Activated T-cell treated with anti-CD3 and anti-CD28 coated beads, Interleukin-2, amount 50 U/mL, for 1 hour (primary cell): Measurements from ENCODE around the gene ADARB1.

Experiments
- DNase-seq: peaks from one replicate; pipeline ENCODE4 v3.0.0-alpha.2; 2020

The ADARB1 gene

DNA sequence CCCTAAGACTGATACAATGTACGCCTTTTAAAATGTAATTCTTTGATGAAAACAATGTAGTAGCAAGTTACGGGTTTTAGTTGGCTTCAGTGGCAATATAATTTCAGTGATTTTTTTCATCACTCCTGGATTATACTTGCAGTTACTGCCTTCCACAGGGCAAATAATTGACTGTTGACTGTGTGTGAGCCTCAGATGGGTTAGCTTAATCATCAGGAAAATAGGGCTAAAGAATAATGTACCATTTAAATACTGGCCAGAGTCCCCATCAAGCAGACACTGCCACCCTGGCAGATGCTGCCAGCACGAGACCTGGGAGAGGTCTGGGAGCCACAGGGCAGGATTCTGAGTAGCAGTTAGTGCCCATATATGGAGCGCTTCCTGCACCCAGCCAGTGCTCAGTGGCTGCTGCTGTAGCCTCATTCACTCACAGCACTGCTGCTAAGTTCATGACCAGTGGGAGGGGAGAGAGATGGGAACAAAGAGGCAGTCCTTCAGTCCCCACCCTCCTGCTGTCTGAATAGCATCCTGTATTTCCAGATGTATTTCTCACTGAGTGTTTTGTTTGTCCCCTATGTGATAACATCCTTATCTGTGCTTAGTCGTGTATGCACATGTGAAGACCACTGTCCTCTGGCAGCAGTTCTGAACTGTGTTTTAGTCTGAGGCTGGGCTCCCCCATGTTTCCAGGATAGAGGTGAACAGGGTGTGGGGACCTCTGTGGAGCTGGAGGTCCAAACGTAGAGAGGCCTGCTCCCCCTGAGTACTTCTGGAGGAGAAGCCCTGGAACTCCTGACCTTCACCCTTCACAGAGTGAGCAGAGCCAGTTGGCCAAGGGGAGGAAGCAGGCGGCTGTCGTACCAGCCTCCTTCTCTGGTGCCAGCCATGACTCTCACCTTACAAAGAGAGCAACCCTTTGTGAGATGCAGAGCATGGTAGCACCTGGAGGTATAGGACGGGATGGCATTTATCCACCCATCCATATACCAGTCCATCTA is 80.4 kb downstream of the ADARB1 start:
- DNase-seq = no peak

DNA sequence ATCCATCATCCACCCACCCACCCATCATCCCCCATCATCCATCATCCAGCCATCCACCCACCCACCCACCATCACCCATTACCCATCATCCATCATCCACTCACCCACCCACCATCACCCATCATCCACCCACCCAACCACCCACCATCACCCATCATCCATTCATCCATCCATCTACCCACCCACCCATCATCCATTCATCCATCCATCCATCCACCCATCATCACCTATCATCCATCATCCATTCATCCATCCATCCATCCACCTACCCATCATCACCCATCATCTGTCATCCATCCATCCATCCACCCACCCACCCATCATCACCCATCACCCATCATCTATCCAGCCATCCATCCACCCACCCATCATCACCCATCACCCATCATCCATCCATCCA is 81.5 kb downstream of the ADARB1 start:
- no peak for DNase-seq

DNA sequence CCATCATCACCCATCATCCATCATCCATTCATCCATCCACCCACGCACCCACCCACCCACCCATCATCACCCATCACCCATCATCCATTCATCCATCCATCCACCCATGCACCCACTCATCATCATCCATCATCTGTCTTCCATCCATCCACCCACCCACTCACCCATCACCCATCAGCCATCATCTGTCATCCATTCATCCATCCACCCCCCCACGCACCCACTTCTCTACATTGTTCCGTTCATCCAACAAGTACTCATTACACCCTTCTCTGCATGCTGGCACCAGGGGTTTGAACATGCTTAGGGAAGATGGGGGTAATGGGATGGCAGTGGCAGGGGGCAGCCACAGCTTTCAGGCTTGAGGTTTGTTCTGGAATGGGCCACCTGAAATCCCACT is 82.1 kb downstream of the ADARB1 start:
- no peak for DNase-seq

DNA sequence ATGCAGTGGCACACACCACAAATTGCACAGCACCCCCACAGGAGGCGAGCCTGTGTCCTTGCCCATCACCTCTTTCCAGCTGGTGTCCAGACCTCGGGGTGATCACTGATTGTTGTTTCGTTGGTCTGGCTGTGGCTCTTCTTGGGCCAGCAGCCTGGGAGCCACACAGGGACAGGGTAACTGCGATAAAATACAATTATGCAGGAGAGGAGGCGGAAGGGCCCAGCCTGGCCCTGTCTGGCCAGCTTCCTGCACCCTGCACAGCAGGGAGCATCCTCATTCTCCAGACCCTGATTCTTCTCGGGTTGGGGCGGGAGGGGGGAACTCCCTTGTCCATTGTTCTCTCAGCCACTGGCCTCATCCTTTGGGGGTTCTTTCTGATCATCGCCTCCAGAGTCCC is 83.6 kb downstream of the ADARB1 start:
- DNase-seq = no peak

- no peak for DNase-seq
Observed at GRCh38 chr21:45158491-45159423, 84.4 kb downstream of the ADARB1 start.

GRCh38 chr21:45160198-45160597 is 85.8 kb downstream of the ADARB1 start:
- DNase-seq = no peak

GRCh38 chr21:45161038-45161945 is 86.9 kb downstream of the ADARB1 start:
- DNase-seq = no peak

- DNase-seq = no peak
Observed at GRCh38 chr21:45162115-45162514, 87.7 kb downstream of the ADARB1 start.

GRCh38 chr21:45162809-45163208 is 88.4 kb downstream of the ADARB1 start:
- DNase-seq = no peak

DNA sequence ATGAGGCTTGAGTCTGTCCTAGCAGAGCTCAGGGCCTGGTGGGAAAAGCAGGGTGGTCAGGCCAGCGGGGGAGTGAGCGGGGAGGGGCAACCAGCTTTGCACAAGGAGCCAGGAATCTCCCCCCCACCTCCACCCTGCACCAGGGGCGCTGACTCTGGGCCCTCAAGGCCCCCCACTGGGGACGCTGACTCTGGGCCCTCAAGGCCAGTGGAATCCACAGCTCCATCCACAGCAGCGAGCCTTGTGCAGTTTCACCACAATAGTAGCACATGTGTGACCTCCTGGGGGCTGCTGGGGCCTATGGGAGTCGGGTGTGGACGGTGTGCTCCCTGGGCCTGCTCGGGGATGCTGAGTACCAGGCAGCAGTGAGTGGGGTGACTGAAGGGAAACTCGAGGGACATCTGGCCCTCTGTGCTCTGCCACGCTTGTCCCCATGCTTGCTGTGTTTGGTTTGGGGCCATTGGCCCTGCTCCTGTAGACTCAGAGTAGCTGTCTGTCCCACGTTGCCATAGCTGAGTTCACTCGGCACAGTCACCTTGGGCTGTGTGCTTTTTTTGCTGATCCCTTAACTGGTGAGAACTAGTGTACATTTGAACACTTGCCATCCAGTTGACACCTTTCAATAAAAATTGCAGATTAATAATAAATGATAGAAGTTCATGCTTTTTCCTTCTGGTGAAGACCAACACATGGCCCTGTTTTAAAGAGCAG is 89.2 kb downstream of the ADARB1 start:
- no peak for DNase-seq

GRCh38 chr21:45164124-45164511 is 89.7 kb downstream of the ADARB1 start:
- DNase-seq = no peak

DNA sequence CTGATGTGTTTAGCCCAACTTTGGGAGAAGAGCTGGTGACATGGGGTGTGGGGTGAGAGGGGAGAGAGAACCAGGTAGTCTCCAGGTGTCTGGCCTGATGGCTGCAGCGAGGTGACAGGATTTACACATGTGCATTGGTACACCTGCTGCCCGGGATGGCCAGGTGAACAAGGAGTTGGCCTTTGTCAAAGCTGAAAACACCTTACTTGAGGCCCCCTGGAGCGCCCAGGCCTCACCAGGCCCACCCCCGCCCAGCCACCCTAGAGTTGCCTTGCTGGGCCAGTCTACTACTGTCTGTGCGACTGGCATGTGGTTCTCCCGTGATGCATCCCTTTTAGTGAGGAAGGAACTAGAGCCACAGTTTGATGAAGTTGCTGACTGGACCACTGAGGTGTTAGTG is 90.5 kb downstream of the ADARB1 start:
- DNase-seq = no peak

- no peak for DNase-seq
Observed at GRCh38 chr21:45166931-45167330, 92.6 kb downstream of the ADARB1 start.

DNA sequence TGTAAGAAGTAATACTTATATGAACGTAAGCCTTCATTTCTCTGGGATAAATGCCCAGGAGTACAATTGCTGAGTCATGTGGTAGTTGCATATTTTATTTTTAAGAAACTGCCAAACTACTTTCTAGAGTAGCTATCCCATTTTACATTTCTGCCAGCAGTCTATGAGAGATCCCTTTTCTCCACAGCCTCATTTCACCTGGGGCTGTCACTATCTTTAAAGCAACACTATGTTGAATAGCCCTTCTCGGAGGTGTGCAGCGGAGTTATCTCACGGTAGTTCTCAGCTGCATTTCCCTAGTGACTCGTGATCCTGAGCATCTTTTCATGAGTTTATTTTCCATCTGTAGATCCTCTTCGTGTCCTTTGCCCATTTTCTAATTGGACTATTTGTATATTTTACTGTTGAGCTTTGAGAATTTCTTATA is 93.4 kb downstream of the ADARB1 start:
- no peak for DNase-seq

DNA sequence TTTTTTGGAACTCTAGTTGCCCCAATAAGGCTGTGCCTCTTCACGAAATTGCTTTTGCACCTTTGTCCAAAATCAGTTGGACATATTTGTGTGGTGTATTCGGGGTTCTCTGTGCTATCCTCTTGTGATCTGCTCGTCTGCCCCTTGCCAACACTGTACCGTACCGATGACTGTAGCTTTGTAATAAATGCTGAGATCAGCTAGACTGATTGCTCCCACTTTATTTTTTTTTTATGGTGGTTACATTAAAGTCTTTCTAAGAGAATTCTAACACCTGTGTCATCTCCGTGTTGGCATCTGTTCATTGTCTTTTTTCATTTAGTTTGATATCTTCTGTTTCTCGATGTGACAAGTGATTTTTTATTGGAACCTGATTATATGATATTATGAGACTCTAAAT is 94.1 kb downstream of the ADARB1 start:
- no peak for DNase-seq

DNA sequence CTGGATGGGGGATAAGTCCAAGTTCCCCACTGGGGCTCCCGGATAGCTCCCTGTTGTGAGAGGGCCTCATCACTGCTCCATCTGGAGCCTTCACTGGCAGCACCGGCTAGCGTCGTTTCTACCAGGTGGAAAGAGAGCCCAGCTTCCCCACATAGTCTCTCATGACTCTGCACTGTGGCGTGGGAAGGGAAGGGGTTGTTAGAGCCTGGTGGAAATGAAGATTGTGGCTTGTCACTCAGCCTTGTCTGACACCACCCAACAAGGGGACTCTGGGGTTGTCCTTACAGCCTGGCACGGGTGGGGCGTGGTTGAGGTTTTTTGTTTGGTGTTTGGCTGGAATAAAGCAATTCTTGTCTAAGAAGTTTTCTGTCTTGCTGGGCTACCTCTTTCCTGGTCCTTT is 94.6 kb downstream of the ADARB1 start:
- DNase-seq = no peak

- DNase-seq = no peak
Observed at GRCh38 chr21:45169682-45170081, 95.3 kb downstream of the ADARB1 start.

DNA sequence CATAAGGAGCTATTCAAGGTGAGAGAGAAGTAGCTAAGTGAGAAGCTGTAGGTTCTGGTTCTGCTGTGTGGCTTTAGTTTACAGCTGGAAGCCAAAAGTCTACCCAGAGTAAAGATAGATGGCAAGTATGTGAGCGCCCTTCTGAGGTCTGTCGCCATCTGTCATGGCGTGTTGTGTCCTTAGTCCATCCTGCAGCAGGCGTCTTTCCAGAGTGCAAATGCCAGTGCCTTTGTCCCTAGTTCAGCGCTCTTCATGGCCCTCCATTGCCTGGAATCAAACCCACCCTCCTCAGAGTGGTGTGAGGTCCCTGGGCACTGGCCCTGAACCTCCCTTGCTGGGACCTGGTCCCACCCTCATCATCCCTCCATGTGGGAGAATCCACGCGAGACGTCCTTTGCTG is 96.6 kb downstream of the ADARB1 start:
- no peak for DNase-seq

DNA sequence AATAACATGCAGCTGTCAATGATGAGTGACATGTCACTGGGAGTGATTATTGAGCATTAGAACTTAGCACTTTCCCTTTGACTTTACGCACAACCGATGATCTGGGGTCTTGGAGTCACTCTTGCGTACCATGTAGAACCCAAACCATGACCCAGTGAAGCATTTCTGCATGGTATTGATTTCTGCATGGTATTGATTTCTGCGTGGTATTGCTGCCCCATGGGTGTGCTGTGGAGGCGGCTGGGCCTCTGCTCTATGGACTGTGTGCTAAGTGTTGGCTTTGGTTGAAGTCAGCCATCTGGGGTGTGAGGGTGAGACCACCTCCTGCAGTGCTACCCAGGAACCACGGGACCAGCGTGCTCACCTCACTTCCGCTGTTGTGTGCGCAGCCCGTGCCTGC is 98.0 kb downstream of the ADARB1 start:
- no peak for DNase-seq

DNA sequence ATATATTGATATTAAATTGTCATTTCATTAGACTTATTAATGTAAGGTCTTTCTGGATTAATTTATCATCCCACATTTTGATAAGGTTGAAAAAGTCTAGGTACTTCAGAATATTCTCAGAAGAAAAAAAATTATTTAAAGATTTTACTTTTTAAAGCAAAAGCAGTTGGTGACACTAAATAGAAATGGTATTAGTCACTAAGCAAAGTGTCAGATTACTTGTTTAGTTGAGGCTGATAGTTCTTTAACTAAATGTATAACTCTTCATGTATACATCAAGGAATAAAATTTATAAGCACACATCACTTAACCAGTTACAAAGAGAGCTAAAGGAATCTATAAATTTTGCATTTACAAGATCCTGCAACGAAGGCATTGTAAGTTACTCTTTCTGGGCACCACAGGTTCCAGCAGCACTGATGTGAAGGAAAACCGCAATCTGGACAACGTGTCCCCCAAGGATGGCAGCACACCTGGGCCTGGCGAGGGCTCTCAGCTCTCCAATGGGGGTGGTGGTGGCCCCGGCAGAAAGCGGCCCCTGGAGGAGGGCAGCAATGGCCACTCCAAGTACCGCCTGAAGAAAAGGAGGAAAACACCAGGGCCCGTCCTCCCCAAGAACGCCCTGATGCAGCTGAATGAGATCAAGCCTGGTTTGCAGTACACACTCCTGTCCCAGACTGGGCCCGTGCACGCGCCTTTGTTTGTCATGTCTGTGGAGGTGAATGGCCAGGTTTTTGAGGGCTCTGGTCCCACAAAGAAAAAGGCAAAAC is 101.1 kb downstream of the ADARB1 start:
- no peak for DNase-seq

DNA sequence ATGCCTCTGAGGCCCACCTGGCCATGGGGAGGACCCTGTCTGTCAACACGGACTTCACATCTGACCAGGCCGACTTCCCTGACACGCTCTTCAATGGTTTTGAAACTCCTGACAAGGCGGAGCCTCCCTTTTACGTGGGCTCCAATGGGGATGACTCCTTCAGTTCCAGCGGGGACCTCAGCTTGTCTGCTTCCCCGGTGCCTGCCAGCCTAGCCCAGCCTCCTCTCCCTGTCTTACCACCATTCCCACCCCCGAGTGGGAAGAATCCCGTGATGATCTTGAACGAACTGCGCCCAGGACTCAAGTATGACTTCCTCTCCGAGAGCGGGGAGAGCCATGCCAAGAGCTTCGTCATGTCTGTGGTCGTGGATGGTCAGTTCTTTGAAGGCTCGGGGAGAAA is 101.8 kb downstream of the ADARB1 start:
- no peak for DNase-seq
